NCI-H146 treated with DMSO at 0.1 percent for 48 hours (cell line): Measurements from ENCODE around the gene PCSK6.
"Not testable (repeated sequence)": the region's sequence is repeated elsewhere in the genome, so short reads cannot be mapped to it uniquely, and the experiment has no call there.

Experiments used
- DNase-seq: peaks from one replicate; lab custom pipeline; 2025; ENCODE audit not compliant: unreplicated experiment; lab: John Stamatoyannopoulos, UW

PCSK6 gene

GRCh38 chr15:101463696-101464095, 25.8 kb downstream of the PCSK6 start:
- not testable (repeated sequence) for DNase-seq

GRCh38 chr15:101463270-101463669, 26.2 kb downstream of the PCSK6 start:
- DNase-seq, result no peak

GRCh38 chr15:101461097-101461496, 28.4 kb downstream of the PCSK6 start:
- DNase-seq, result no peak

- no peak for DNase-seq
Observed at GRCh38 chr15:101459579-101460300, 29.8 kb downstream of the PCSK6 start.

- DNase-seq, result no peak
Observed at GRCh38 chr15:101458908-101459578, 30.5 kb downstream of the PCSK6 start.

- no peak for DNase-seq
Observed at GRCh38 chr15:101458158-101458900, 31.2 kb downstream of the PCSK6 start.

GRCh38 chr15:101457696-101458095, 31.8 kb downstream of the PCSK6 start:
- DNase-seq, result no peak

GRCh38 chr15:101456057-101456739, 33.3 kb downstream of the PCSK6 start:
- DNase-seq, result no peak

- no peak for DNase-seq
Observed at GRCh38 chr15:101455291-101456025, 34.0 kb downstream of the PCSK6 start.

GRCh38 chr15:101454781-101455180, 34.7 kb downstream of the PCSK6 start:
- not testable (repeated sequence) for DNase-seq

GRCh38 chr15:101454365-101454764, 35.1 kb downstream of the PCSK6 start:
- DNase-seq, result no peak

- DNase-seq, result no peak
Observed at GRCh38 chr15:101453123-101454120, 36.1 kb downstream of the PCSK6 start.

GRCh38 chr15:101452572-101452971, 36.9 kb downstream of the PCSK6 start:
- DNase-seq, result no peak

- no peak for DNase-seq
Observed at GRCh38 chr15:101451846-101452245, 37.7 kb downstream of the PCSK6 start.

GRCh38 chr15:101451266-101451799, 38.2 kb downstream of the PCSK6 start:
- DNase-seq, result no peak

GRCh38 chr15:101450403-101451265, 38.9 kb downstream of the PCSK6 start:
- DNase-seq, result no peak

- DNase-seq, result no peak
Observed at GRCh38 chr15:101449471-101450402, 39.8 kb downstream of the PCSK6 start.
